ENCODE measurements around the gene TAF4.

TAF4 gene

DNA sequence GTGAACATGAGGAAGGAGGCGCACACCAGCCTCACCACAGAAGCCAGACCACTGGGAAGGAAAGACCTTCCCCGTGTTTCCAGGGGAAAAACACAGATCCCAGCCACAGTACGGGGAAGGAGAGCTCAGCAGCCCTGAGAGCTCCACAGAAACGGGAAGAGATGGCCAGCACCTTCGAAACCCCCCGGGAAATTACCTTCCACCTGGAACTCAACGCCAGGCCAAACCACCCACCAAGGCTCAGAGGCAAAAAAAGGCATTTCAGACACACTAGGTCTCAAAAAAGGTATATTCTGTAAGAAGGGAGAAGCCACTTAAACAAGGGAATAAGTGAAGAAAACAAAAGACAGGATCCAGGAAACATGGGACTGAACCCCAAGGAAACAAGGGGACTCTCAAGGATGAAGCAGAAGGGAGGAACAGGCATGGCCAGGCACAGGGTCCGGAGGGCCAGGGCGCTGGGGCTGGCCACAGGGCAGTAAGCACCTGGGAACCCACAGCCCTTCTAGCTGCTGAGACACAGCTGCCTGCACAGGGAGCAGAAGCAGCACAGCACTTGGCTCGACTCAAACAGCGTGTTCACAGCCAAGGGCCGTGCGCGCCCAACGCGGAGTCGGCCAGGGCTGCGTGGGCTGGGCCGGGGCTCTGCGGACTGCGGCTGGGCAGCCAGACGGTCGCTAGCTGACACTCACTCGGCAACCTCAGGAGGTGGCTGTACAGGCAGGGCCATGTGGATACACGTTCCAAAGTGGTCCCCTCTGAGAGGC lies 44.6 kb downstream of the TAF4 start:
- H3K27me3 Mint-ChIP-seq, result no peaks in the 10 kb centered on the region
- H3K4me3 Mint-ChIP-seq, result no peak overlapping the region
- H3K4me1 Mint-ChIP-seq, result peaks cover 41 to 48% of the 10 kb centered on the region in 2 donors
- no peak for DNase-seq
- peaks cover 3 to 5% of the 10 kb centered on the region in 2 donors for H3K9me3 Mint-ChIP-seq
- no peak for ATAC-seq (replicated peaks)
- H3K27ac Mint-ChIP-seq, result peak overlapping the region; percentile 65
- peaks cover 14 to 21% of the 10 kb centered on the region in 2 donors for H3K36me3 Mint-ChIP-seq

- no peak overlapping the region for H3K4me3 Mint-ChIP-seq
- H3K9me3 Mint-ChIP-seq, result no peaks in the 10 kb centered on the region
- H3K36me3 Mint-ChIP-seq, result peaks cover 3 to 16% of the 10 kb centered on the region in 2 donors
- peaks cover 36 to 39% of the 10 kb centered on the region in 2 donors for H3K4me1 Mint-ChIP-seq
- no peak for ATAC-seq (replicated peaks)
- peak overlapping the region; percentile 2 for H3K27ac Mint-ChIP-seq
- H3K27me3 Mint-ChIP-seq, result no peaks in the 10 kb centered on the region
- DNase-seq, result no peak
Observed at GRCh38 chr20:62019881-62020492, 45.7 kb downstream of the TAF4 start.

- Mint-ChIP-seq H3K36me3 (peaks cover 0 to 11% of the 10 kb centered on the region in 2 donors), H3K27ac (no peak overlapping the region), H3K9me3 (no peaks in the 10 kb centered on the region), H3K27me3 (no peaks in the 10 kb centered on the region), H3K4me1 (peaks cover 36 to 38% of the 10 kb centered on the region in 2 donors), H3K4me3 (no peak overlapping the region)
- DNase-seq, result no peak
- ATAC-seq (replicated peaks), result no peak
Observed at GRCh38 chr20:62019144-62019805, 46.4 kb downstream of the TAF4 start.

GRCh38 chr20:62018437-62019143 lies 47.1 kb downstream of the TAF4 start:
- no peak overlapping the region for H3K4me3 Mint-ChIP-seq
- no peak overlapping the region for H3K27ac Mint-ChIP-seq
- no peaks in the 10 kb centered on the region for H3K9me3 Mint-ChIP-seq
- H3K27me3 Mint-ChIP-seq, result no peaks in the 10 kb centered on the region
- DNase-seq, result no peak
- peaks cover 36% of the 10 kb centered on the region in 2 donors for H3K4me1 Mint-ChIP-seq
- ATAC-seq (replicated peaks), result no peak
- H3K36me3 Mint-ChIP-seq, result peaks cover 0 to 7% of the 10 kb centered on the region in 2 donors

DNA sequence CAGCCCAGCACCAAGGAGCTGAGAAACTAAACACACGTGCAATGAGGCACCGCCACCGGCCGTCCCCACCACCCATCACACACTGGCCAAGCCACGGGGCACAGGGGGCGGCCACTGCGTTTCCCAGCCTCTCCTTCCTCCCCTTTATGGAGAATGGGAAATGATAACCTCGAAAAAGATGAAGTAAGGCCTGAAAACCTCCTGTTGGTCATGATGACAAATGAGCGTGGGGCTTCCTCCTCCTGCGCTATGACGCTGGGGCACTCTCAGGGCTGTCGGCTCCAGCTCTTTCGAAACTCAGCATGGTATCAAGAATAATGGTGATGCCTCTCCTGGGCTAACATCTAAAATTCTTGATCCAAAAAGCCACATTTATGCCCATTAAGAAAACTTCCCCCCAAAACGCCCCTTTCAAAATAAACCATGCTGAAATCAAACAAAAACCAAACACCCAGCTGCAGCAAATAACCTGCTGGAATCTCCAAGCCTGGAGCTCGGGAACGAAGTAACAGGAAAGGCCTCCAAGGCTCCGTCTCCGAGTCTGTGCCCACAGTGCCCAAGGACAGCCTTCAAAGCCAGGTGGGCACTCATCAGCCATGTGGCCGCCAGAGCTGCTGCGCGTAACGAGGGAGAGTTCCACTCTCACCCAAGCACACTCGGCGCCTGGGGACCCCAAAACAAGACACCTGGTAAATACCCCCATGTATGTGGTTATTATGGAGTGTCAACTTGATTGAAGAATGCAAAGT lies 50.0 kb downstream of the TAF4 start:
- no peak for ATAC-seq (replicated peaks)
- Mint-ChIP-seq H3K27me3 (no peaks in the 10 kb centered on the region), H3K27ac (no peak overlapping the region), H3K9me3 (no peaks in the 10 kb centered on the region), H3K36me3 (peaks cover 0 to 20% of the 10 kb centered on the region in 2 donors), H3K4me3 (no peak overlapping the region), H3K4me1 (peaks cover 31 to 33% of the 10 kb centered on the region in 2 donors)
- no peak for DNase-seq

DNA sequence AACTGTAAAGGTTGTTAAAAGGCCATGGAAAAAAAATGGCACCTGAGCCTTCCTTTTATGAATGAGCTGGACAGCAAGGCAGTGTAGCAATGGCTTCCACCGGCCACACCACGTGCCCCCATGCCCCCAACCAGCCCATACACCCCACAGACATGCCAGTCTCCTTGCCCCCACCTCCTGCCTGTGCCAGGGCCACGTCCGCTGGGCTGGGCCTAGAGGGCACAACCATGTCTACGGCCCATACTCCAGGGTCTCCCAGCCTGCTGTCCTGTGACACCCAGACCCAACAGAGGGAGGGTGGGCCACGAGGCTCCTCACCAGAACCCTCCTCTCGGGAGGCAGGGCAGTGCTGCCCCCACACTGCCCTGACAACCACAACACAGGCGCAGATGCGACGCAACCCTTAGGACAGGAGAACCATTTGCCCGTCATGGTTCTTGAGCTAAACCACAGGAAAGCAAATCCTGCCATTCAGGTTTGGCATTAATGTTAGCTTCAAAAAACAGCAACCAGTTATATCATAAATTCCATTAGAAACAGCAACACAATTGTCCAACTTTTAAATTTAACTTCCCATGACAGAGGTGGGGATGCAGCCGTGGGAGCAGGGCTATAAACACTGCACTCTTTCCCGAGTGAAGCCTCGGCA lies 50.7 kb downstream of the TAF4 start:
- no peak for ATAC-seq (replicated peaks)
- DNase-seq, result no peak
- Mint-ChIP-seq H3K4me3 (no peak overlapping the region), H3K9me3 (no peaks in the 10 kb centered on the region), H3K27me3 (no peaks in the 10 kb centered on the region), H3K36me3 (peaks cover 2 to 20% of the 10 kb centered on the region in 2 donors), H3K27ac (no peak overlapping the region), H3K4me1 (peaks cover 24 to 27% of the 10 kb centered on the region in 2 donors)

GRCh38 chr20:62014488-62014775 lies 51.2 kb downstream of the TAF4 start:
- no peaks in the 10 kb centered on the region for H3K9me3 Mint-ChIP-seq
- no peak overlapping the region for H3K4me3 Mint-ChIP-seq
- H3K27ac Mint-ChIP-seq, result no peak overlapping the region
- peaks cover 2 to 20% of the 10 kb centered on the region in 2 donors for H3K36me3 Mint-ChIP-seq
- no peaks in the 10 kb centered on the region for H3K27me3 Mint-ChIP-seq
- no peak for ATAC-seq (replicated peaks)
- peaks cover 18 to 25% of the 10 kb centered on the region in 2 donors for H3K4me1 Mint-ChIP-seq
- DNase-seq, result no peak

DNA sequence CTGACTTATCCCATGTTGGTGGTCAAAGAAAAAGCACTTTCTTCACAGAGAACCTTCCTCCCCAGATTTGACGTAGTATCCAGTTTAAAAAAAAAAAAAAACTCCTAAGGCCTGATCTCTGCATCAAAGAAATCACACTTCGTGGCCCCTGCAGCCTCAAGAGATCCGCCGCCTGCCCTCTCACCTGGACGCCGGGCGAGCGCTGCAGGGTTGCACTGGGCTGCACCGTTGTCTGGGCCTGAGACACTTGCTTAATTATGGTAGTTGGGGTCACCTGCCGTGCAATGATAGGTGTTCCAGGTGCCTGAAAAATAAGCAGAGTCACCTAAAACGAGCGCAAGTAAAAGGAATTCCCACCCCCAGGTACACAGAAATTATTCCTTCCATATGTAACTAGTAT lies 53.0 kb downstream of the TAF4 start:
- Mint-ChIP-seq H3K4me1 (peaks cover 8 to 17% of the 10 kb centered on the region in 2 donors), H3K36me3 (peaks cover 11 to 27% of the 10 kb centered on the region in 2 donors), H3K9me3 (no peaks in the 10 kb centered on the region), H3K27me3 (no peaks in the 10 kb centered on the region), H3K27ac (no peak overlapping the region), H3K4me3 (no peak overlapping the region)
- no peak for ATAC-seq (replicated peaks)
- DNase-seq, result no peak

DNA sequence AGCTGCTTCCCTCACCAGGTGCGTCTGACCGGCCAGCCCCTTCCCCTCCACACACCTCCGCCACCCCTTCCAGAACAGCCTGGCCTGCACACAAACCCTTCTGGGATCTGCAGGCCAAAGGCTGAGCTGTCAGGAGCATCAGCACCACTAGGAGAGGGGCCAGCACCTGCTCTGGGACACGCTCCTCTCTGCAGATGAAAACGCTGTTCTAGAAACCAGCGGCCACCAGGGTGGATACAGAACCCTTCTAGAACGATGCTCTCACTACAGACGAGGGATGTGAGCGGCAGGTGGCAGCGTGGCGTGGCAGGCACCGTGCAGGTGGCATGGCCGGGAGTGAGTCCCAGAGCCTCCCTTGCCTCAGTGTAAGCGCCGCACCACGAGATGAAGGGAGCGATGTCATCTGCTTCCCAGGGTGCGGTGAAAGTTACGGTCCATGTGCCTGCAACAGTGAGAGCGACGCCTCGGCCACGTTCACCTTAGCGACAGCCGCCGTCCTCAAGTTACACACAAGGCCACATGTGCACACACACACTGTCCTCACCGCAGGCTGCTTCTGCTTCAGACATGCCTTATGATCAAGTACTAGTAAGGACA lies 53.6 kb downstream of the TAF4 start:
- DNase-seq (no peak), ATAC-seq (replicated peaks) (no peak)
- Mint-ChIP-seq H3K27ac (no peak overlapping the region), H3K9me3 (no peaks in the 10 kb centered on the region), H3K27me3 (no peaks in the 10 kb centered on the region), H3K4me1 (peaks cover 8 to 17% of the 10 kb centered on the region in 2 donors), H3K4me3 (no peak overlapping the region), H3K36me3 (peaks cover 13 to 33% of the 10 kb centered on the region in 2 donors)

DNA sequence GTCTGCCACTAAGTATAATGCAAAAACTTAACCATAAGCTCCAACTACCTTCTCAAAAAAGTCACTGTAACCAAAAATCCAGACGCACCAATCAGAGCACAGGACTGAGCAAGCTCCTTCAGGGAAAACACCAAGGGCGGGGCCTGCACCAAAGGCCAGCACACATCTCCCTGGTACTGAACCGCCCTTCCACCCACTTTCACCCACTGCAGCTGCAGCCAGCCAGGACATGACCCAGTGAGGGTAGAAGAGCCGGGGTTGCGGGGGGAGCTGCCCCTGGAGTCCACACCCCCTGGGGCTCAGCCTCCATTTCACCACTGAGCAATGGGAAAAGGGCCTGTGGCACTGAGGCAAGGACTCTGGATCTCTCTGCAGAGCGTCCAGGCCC lies 54.3 kb downstream of the TAF4 start:
- Mint-ChIP-seq H3K4me3 (no peak overlapping the region), H3K27me3 (no peaks in the 10 kb centered on the region), H3K9me3 (no peaks in the 10 kb centered on the region), H3K27ac (peak overlapping the region; percentile 15), H3K4me1 (peaks cover 8 to 15% of the 10 kb centered on the region in 2 donors), H3K36me3 (peaks cover 13 to 34% of the 10 kb centered on the region in 2 donors)
- no peak for DNase-seq
- peak in 1 of 2 donors; percentile 36 for ATAC-seq (replicated peaks)

- peak; percentile 74 to 88 for ATAC-seq (replicated peaks)
- Mint-ChIP-seq H3K27ac (peak overlapping the region; percentile 15), H3K27me3 (no peaks in the 10 kb centered on the region), H3K9me3 (no peaks in the 10 kb centered on the region), H3K36me3 (peaks cover 17 to 34% of the 10 kb centered on the region in 2 donors), H3K4me1 (peaks cover 8 to 14% of the 10 kb centered on the region in 2 donors), H3K4me3 (no peak overlapping the region)
- DNase-seq, result peak; percentile 24
Observed at GRCh38 chr20:62010551-62011402, 54.9 kb downstream of the TAF4 start.

- Mint-ChIP-seq H3K4me3 (no peak overlapping the region), H3K4me1 (peaks cover 8 to 9% of the 10 kb centered on the region in 2 donors), H3K9me3 (no peaks in the 10 kb centered on the region), H3K27ac (no peak overlapping the region), H3K36me3 (peaks cover 21 to 35% of the 10 kb centered on the region in 2 donors), H3K27me3 (no peaks in the 10 kb centered on the region)
- DNase-seq, result no peak
- ATAC-seq (replicated peaks), result no peak
Observed at GRCh38 chr20:62009869-62010445, 55.7 kb downstream of the TAF4 start.
